ENCODE measurements around the gene POLR2J3. TPM values are rescaled to one million over a fixed set of nuclear protein-coding genes. Genes with fewer than 3 reads are reported as not detected.
"Not testable (repeated sequence)": the region's sequence is repeated elsewhere in the genome, so short reads cannot be mapped to it uniquely, and the experiment has no call there.

Gene POLR2J3
- total RNA-seq, 1 donor from 2014 or later = 27.3 TPM

GRCh38 chr7:102517550-102518147 is 54.7 kb downstream of the POLR2J3 start, which contains the start of gene RASA4B:
Gene RASA4B, minus strand, starts transcription at chr7:102517777. Its CDS starts 67 bp downstream, at chr7:102517710.
- DNase-seq = not testable (repeated sequence)

Other genes with a start within 250 kb of the POLR2J3 start
- gene SPDYE6, start 216.1 kb downstream of the POLR2J3 start, total RNA-seq = 0.16 TPM
- 13.6 TPM for gene PRKRIP1, start 176.2 kb downstream of the POLR2J3 start, total RNA-seq
- 18.1 TPM for gene ORAI2, start 139.0 kb downstream of the POLR2J3 start, total RNA-seq
- 14.3 TPM for gene ALKBH4, start 107.7 kb downstream of the POLR2J3 start, total RNA-seq
- 39.5 TPM for gene LRWD1, start 107.6 kb downstream of the POLR2J3 start, total RNA-seq
- 8.1 TPM for gene POLR2J, start 93.7 kb downstream of the POLR2J3 start, total RNA-seq
- 12.8 TPM for gene RASA4B, start 54.8 kb downstream of the POLR2J3 start, total RNA-seq
- gene UPK3BL2, start 28.9 kb downstream of the POLR2J3 start, total RNA-seq = 1.4 TPM
- not detected for gene SPDYE2, start 21.4 kb downstream of the POLR2J3 start, total RNA-seq
- 30.4 TPM for gene RASA4, start 44.2 kb upstream of the POLR2J3 start, total RNA-seq
- 45.4 TPM for gene UPK3BL1, start 70.2 kb upstream of the POLR2J3 start, total RNA-seq
- not detected for gene SPDYE2B, start 77.7 kb upstream of the POLR2J3 start, total RNA-seq
- 3.1 TPM for gene POLR2J2, start 99.1 kb upstream of the POLR2J3 start, total RNA-seq
- gene FAM185A, start 176.4 kb upstream of the POLR2J3 start, total RNA-seq = 21.2 TPM